GM12892 (cell line): ENCODE results near the gene TMEM266.

Source experiments
- POLR2A ChIP-seq: IDR thresholded peaks from 2 replicates; pipeline ENCODE4 v1.6.1; 2011; ENCODE audit warnings: low read depth, low read length, control low read depth
- TAF1 ChIP-seq: IDR thresholded peaks from 2 replicates; pipeline ENCODE4 v1.6.1; 2011; ENCODE audit warnings: low read depth, mild to moderate bottlenecking, control low read depth, low read length, borderline replicate concordance

- TF ChIP-seq TAF1 (no peak), POLR2A (no peak)
These were observed 4.6 kb downstream of the TMEM266 start for GRCh38 chr15:76064375-76064774.
